ENCODE results near the gene UMOD.
A peak's percentile ranks its signal among the peaks of the same experiment; 100 is the strongest.

The UMOD gene

DNA sequence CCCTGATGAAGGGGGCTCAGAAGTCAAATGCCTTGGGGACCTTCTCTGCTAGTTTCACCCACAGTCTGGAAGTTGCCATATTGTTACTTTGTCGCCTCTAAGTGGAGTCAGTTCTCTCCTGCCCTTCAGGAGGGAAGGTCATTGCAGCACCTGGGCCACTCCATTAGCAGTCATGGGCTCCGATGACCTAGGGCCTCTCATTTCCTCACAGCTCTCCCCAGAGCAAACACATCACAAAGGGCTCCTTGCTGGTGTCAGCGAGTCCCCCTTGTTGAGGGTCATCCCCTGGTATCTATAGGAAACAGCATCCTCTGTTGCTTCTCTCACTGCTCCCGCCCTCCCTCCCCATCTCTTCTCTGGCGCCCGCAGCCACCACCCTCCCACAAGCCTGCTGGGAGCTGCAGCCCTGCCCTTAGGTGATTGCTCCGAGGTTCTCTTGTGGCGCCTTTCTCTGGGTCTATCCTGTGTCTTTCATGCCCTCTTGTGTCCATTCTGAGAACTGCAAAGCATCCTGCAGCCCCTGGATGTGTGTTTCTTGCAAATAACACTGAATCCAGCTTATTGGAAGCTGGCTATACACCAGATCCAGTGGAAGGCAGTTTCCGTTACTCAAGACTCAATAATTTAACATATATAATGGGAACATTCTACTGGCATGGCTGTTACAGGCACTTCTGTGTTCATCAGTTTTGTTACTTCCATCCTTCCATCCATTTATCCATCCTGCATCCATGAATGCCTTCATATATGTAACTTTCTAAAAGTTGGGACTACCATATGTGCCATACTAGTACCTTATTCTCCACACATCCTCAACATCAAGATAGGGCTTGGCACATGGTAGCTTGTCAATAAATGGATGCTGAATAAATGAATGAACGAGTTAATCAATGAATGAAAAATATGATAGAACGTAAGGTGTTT is 30.9 kb upstream of the UMOD start:
- DNase-seq (ENCODE audit: low spot score in 2 of 2) (peak; percentile 38 to 43), ATAC-seq (ENCODE audit: low read depth) (peak; percentile 68)
- Mint-ChIP-seq H3K27me3 (peaks cover 7% of the 10 kb centered on the region), H3K4me3 (no peak overlapping the region), H3K9me3 (no peaks in the 10 kb centered on the region), H3K36me3 (no peaks in the 10 kb centered on the region), H3K4me1 (peaks cover 5% of the 10 kb centered on the region), H3K27ac (no peak overlapping the region)

DNA sequence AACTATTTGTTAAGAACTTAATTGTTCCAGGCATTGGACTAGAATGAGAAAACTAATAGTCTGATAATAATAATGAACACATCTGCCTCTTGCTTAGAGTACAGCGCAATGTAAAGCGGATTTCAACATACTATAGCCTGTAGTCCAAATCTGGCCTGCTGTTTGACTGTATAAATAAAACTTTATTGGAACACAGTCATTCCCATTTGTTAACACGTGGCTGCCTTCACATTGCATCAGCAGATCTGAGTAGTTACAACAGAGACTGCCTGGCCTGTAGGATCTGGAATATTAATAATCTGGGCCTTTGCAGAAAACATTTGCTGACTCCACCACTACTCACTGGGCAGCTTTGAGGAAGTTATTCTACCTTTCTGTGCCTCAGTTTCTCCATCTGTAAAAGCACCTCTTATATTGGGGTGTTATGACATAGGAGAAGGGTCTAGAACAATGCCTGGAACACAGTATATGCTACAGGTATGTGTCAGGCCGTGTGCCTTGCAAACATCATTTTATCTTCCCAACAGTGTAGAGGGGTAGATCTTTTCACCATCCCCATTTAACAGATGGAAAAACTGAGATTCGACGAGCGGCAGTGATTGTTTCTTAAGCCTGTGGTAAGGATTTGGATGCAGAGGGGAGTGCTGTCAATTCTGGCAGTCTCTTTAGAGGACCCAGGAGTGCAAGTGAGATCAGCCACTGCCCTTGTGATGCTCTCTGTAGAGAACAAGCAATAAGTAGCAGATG is 29.9 kb upstream of the UMOD start:
- Mint-ChIP-seq H3K4me1 (peaks cover 5% of the 10 kb centered on the region), H3K27ac (no peak overlapping the region), H3K9me3 (no peaks in the 10 kb centered on the region), H3K36me3 (no peaks in the 10 kb centered on the region), H3K4me3 (no peak overlapping the region), H3K27me3 (peaks cover 10% of the 10 kb centered on the region)
- ATAC-seq (ENCODE audit: low read depth) (no peak), DNase-seq (ENCODE audit: low spot score in 2 of 2) (no peak)

DNA sequence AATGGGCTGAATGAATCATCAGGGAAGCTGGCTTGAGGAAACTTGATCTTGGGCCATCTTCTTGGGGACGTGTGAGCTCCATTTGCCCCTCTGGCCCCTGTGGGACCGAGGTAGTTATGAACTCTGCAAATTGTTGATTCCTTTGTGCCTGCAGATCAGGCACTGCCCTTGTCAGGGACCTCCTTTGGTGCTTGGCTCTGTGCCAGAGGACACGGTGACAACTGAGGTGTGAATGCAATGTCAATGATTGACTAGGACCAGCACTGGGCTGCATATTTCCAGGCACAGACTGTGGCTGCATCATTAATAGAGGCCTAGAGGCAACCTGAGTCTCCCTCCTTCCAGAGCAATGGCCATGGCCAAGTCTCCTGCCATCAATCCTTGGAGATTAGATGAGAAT is 28.3 kb upstream of the UMOD start:
- no peak for ATAC-seq (ENCODE audit: low read depth)
- Mint-ChIP-seq H3K9me3 (no peaks in the 10 kb centered on the region), H3K4me1 (peaks cover 5% of the 10 kb centered on the region), H3K4me3 (no peak overlapping the region), H3K27ac (no peak overlapping the region), H3K27me3 (peaks cover 9% of the 10 kb centered on the region), H3K36me3 (no peaks in the 10 kb centered on the region)
- no peak for DNase-seq (ENCODE audit: low spot score in 2 of 2)

DNA sequence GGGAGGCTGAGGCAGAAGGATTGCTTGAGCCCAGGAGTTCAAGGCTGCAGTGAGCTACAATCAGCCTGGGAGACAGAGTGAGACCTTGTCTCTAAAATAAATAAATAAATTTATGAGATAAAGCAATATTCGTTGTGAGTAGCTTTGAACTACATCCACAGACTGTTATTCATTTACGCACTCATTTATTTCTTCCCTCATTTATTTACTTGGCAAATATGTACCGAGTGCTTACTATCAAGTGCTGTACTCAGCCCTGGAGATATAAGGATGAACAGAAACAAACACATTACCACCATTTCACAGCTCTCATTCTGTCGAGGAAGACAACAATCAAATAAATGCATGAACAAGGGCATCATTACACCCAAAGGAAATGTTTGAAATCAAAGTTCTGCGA is 24.7 kb upstream of the UMOD start:
- H3K4me1 Mint-ChIP-seq = no peaks in the 10 kb centered on the region
- DNase-seq (ENCODE audit: low spot score in 2 of 2) (no peak), ATAC-seq (ENCODE audit: low read depth) (no peak)
- H3K9me3 Mint-ChIP-seq = peaks cover 1% of the 10 kb centered on the region
- no peaks in the 10 kb centered on the region for H3K36me3 Mint-ChIP-seq
- H3K27ac Mint-ChIP-seq = no peak overlapping the region
- H3K27me3 Mint-ChIP-seq = peaks cover 10% of the 10 kb centered on the region
- no peak overlapping the region for H3K4me3 Mint-ChIP-seq

DNA sequence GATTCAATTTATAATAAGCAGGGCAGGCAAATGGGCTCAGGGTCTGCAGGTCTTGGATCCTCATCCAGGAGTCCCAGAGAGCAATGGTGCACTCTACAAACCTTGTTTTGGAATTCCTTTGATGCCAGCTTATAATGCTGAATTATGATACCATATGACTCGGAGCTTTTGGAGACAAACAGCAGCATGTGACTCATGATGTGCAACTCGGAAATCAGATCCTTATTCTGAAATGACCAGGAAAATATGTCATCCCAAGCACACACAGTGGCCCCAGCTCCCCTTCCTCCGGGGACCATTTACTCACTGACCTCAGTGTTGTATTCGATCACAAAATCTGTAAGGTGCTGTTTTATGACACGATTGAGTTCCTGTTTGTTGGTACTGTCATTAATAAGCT is 20.2 kb upstream of the UMOD start:
- Mint-ChIP-seq H3K9me3 (peaks cover 1% of the 10 kb centered on the region), H3K27ac (no peak overlapping the region), H3K4me1 (no peaks in the 10 kb centered on the region), H3K27me3 (peaks cover 14% of the 10 kb centered on the region), H3K4me3 (no peak overlapping the region), H3K36me3 (no peaks in the 10 kb centered on the region)
- no peak for ATAC-seq (ENCODE audit: low read depth)
- DNase-seq (ENCODE audit: low spot score in 2 of 2) = no peak

DNA sequence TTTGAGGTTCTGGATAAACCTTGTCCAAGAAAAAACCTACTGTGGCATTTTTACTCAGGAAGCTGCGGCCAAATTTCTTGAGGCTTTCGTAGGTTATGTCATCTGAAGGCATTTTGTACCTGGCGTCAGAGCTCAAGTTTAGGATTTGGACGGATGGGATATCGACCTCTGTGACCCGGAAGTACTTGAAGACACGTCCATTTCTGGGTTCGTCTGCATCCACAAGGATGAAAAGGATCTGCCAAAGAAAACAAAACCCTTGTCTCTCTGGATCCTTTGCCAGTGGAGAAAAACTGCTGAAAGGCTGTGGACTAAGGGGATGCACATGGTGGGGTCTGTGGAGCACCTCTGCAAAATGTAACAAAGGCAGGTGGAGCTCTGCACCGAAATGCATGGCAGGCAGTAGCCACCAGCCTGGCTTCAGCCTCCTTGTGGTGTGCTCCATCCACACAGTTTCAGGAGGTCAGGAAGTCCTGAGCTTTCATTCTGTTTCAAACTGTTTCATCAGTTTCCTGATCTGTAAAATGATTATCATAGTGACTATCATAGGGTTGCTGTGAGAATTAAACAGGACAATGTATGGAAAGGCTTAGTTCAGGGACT is 17.0 kb upstream of the UMOD start:
- H3K9me3 Mint-ChIP-seq = peaks cover 1% of the 10 kb centered on the region
- no peak overlapping the region for H3K4me3 Mint-ChIP-seq
- H3K27me3 Mint-ChIP-seq = peaks cover 17% of the 10 kb centered on the region
- no peaks in the 10 kb centered on the region for H3K4me1 Mint-ChIP-seq
- DNase-seq (ENCODE audit: low spot score in 2 of 2) = no peak
- ATAC-seq (ENCODE audit: low read depth) = no peak
- H3K36me3 Mint-ChIP-seq = no peaks in the 10 kb centered on the region
- H3K27ac Mint-ChIP-seq = no peak overlapping the region

DNA sequence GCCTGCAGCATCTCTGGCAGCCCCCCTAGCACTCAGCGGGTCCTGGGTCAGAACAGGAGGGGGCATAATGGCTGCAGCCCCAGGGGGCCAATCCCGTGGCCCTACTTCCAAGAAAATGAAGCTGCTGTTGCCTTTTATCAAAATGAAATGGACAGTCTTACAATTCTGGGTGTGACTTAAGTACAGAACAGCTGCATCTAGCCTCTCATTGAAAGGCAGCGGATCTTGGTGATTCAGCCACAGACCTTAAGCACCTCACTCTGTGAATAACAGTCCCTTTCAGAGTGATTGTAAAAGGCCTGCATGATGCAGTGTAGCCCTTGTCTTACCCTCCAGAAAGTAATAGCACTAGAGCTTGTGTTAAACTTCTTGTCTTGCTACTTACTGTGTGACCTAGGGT is 11.5 kb upstream of the UMOD start:
- no peaks in the 10 kb centered on the region for H3K9me3 Mint-ChIP-seq
- H3K4me1 Mint-ChIP-seq = no peaks in the 10 kb centered on the region
- no peaks in the 10 kb centered on the region for H3K36me3 Mint-ChIP-seq
- H3K27ac Mint-ChIP-seq = no peak overlapping the region
- DNase-seq (ENCODE audit: low spot score in 2 of 2) (no peak), ATAC-seq (ENCODE audit: low read depth) (no peak)
- H3K4me3 Mint-ChIP-seq = no peak overlapping the region
- peaks cover 12% of the 10 kb centered on the region for H3K27me3 Mint-ChIP-seq

DNA sequence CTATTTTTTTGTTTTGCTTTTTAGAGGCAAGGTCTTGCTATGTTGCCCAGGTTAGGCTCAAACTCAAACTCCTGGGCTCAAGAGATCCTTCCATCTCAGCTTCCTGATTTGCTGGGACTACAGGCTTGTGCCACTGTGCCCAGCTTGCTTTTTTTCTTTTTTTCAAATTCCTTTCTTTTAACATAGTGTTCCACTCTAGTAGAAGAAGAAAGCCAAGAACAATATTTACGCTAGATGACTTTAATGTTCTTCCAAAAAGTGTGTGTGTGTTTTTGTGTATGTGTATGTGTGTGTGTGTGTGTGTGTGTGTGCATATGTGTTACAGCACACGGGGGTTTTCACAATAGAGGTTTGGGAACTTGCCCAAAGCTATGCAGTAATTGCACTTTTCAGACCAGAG is 10.7 kb upstream of the UMOD start:
- Mint-ChIP-seq H3K27ac (no peak overlapping the region), H3K4me3 (no peak overlapping the region), H3K9me3 (no peaks in the 10 kb centered on the region), H3K27me3 (peaks cover 13% of the 10 kb centered on the region), H3K36me3 (no peaks in the 10 kb centered on the region), H3K4me1 (no peaks in the 10 kb centered on the region)
- DNase-seq (ENCODE audit: low spot score in 2 of 2) (no peak), ATAC-seq (ENCODE audit: low read depth) (no peak)

DNA sequence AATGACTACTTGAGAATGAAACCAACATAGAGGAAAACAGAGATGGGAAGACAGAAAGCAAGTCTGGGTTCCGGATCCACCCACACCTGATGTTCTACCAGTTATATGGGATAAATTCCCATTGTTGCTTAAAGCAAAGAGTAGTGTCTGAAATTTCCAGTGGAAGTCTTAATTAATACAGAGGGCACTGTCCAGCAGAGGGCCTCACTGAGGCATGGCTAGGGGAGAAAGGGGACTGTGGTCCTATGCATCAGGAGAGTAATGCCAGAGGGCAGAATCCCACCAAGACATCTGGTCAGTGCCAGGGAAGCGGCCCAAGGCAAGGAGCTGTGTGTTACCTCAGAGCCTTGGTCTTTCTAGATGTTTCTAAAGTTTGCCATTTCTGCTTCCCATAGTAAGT is 7.5 kb upstream of the UMOD start:
- ATAC-seq (ENCODE audit: low read depth) = no peak
- DNase-seq (ENCODE audit: low spot score in 2 of 2) = no peak
- no peaks in the 10 kb centered on the region for H3K36me3 Mint-ChIP-seq
- H3K4me3 Mint-ChIP-seq = no peak overlapping the region
- no peak overlapping the region for H3K27ac Mint-ChIP-seq
- H3K9me3 Mint-ChIP-seq = peaks cover 3% of the 10 kb centered on the region
- H3K4me1 Mint-ChIP-seq = no peaks in the 10 kb centered on the region
- H3K27me3 Mint-ChIP-seq = peaks cover 15% of the 10 kb centered on the region

DNA sequence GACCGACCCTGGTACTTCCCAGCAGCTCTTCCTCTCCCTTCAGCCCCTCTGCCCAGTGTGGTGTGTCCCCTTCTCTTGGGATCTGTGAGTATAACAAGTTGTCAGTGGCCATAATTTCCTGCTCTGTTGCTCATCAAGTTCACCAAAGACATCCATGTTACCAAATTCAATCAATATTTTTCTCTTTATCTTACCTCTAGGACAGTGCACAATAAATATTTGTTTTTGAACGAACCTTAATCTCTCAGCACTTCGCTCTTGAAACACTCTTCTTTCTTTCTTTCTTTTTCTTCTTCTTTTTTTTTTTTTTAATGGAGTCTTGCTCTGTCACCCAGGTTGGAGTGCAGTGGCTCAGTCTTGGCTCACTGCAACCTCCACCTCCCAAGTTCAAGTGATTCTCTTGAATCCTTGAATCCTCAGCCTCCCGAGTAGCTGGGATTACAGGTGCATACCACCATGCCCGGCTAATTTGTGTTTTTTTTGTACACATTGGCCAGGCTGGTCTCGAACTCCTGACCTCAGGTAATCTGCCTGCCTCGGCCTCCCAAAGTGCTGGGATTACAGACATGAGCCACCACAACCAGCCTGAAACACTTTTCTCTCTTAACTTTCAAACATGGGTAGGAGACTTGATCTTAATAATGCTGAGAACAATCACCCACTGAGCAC is 2.7 kb upstream of the UMOD start:
- DNase-seq (ENCODE audit: low spot score in 2 of 2) (no peak), ATAC-seq (ENCODE audit: low read depth) (no peak)
- Mint-ChIP-seq H3K27ac (no peak overlapping the region), H3K4me1 (no peaks in the 10 kb centered on the region), H3K27me3 (peaks cover 16% of the 10 kb centered on the region), H3K4me3 (peak overlapping the region; percentile 8), H3K9me3 (peaks cover 3% of the 10 kb centered on the region), H3K36me3 (no peaks in the 10 kb centered on the region)

DNA sequence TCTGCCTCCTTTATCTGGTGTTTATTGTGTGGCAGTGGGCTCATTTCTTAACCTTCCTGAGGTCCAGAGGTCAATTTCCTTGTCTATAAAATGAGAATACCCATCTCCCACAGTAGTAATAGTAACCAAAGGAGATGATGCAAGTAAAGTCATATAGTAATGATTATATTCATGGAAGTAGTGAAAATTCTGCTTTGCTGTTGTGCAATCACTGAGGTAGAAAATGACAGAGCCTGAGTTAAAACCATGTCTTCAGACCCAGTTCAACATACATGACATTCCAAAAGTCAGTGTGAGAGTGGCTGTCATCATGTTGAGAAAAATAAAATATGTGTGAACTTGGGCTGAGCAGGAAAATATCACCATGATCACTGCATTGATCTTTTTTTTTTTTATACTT is 864 bp upstream of the UMOD start:
- Mint-ChIP-seq H3K27me3 (peaks cover 16% of the 10 kb centered on the region), H3K36me3 (no peaks in the 10 kb centered on the region), H3K4me3 (no peak overlapping the region), H3K4me1 (no peaks in the 10 kb centered on the region), H3K9me3 (peaks cover 3% of the 10 kb centered on the region), H3K27ac (no peak overlapping the region)
- DNase-seq (ENCODE audit: low spot score in 2 of 2) = no peak
- ATAC-seq (ENCODE audit: low read depth) = no peak

DNA sequence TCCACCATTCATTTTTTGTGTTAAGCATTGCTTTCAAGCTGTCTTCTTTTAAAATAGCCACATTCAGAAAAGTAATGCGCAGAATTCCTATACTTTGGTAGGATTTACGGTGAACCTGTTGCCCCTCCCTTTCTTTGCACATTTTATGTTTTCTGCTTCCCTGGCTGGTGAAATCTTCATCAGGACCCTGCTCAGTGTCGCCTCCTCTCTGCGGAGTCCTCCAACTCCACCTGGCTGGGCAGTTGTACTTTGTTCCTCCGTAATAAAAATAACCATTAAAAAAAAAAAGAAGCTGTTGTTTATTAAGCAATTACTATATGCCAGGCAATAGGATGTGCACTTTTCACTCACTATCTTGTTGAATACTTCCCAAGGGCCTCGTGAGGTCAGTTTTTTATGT is 2.9 kb downstream of the UMOD start:
- H3K27ac Mint-ChIP-seq = no peak overlapping the region
- H3K36me3 Mint-ChIP-seq = no peaks in the 10 kb centered on the region
- DNase-seq (ENCODE audit: low spot score in 2 of 2) (no peak), ATAC-seq (ENCODE audit: low read depth) (no peak)
- H3K9me3 Mint-ChIP-seq = peaks cover 2% of the 10 kb centered on the region
- H3K27me3 Mint-ChIP-seq = peaks cover 5% of the 10 kb centered on the region
- no peak overlapping the region for H3K4me3 Mint-ChIP-seq
- no peaks in the 10 kb centered on the region for H3K4me1 Mint-ChIP-seq

DNA sequence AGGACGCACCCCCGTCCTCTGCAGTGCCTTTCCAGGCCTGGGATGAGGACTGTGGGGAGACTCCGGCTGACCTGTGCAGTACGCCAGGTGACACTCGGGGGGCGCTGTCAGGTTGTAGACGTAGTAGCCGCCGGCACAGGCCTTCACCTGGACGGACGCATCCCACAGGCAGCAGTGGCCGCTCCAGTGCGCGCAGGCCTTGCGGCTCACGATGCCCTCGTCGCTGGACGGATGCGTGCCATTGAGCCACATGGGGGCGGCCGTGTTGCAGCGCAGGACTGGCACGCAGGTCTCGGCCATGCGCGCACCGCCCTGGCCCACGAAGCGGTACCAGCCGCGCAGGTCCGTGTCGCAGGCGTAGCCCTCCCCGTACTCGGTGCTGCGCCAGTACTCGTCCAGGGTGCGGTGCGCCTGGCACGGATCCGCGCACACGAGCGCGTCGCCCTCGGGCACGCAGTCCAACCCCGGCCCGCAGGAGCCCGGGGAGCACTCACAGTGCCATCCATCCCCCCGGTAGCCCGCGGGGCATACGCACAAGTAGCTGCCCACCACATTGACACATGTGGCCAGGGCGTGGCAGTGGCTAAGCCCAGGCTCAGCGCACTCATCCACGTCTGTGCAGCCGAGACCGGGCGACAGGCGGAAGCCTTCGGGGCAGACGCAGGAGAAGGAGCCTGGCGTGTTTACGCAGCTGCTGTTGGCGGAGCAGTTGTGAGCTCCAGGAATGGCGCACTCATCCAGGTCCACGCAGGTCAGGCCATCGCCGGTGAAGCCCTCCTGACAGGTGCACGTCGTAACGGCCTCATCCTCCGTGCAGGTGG is 3.9 kb downstream of the UMOD start:
- Mint-ChIP-seq H3K4me1 (no peaks in the 10 kb centered on the region), H3K9me3 (peaks cover 2% of the 10 kb centered on the region), H3K27me3 (peaks cover 5% of the 10 kb centered on the region), H3K4me3 (no peak overlapping the region), H3K36me3 (no peaks in the 10 kb centered on the region), H3K27ac (no peak overlapping the region)
- DNase-seq (ENCODE audit: low spot score in 2 of 2) = no peak
- no peak for ATAC-seq (ENCODE audit: low read depth)

Data from memory B cell (primary cell).